Pons (tissue), 1 donor: ENCODE results near the gene CFAP58.
"Not testable (repeated sequence)": the region's sequence is repeated elsewhere in the genome, so short reads cannot be mapped to it uniquely, and the experiment has no call there.

Experiments
- DNase-seq: peaks from one replicate; pipeline ENCODE4 v3.0.0-alpha.2; 2016; ENCODE audit warnings: low spot score

The CFAP58 gene

DNA sequence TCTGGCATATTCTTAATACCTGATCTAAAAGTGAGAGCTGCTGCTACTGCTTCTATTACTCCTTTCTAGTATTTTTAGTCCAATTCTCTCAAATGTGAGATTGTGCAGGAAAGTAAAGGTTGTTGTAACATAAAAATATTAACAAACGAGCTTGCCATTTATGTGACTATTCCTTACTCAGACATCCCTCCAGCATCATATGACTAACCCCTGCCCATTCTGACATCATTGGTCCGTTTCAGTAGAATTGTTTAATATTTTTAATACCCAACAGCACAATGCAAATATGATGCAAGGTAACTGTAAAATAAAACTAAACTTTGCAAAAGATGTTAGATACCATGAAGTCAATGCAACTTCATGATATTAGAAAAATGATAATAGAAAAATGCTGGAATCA, 83.6 kb downstream of the CFAP58 start:
- DNase-seq, result no peak

DNA sequence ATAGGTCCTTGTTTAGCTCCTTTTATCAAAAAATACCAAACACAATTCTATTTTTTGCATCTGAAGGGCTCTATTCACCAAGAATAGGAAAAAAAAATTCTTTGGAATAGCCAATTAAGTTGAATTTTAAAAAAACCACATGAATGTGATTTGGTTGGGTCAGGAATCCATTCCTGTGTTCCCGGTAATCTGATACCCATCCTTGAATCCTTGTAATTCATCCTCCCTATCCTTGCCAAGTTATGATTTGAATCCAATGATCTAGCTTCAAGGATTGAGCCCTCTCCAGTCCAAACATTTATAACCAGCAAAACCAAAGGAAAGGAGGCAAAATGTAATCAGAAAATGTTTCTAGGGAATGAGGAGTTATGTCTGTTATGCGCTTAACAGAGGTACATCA, 86.6 kb downstream of the CFAP58 start:
- no peak for DNase-seq

DNA sequence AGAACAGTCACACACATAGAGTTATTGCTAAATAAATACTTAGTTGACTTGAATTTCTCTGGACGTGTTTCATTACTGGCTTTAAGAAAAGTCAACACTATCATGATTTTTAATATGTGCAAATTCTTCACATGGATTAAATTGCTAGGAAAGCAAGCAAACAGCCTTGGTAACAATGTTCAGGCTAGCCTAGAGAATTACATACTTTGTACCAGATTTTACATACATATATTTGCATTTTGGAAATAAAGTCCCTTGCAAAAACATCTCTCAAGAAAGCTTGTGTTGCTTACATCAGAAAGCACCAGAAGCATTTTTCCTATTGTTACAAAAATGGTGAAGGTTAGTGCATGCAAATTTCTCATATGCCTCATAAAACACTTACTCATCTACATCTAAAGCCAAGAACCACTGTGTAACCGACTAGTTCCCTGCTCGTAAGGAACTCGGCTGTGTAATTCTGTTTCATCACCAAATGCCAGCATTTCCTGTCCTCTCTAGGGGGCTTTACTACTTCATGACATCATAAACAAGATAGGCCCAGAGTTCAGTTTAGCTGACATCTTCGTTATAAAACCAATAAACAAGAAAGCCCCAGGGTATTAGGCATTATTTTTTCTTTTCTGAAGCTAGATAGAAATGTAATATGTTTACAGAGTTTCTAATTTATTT, 87.8 kb downstream of the CFAP58 start:
- no peak for DNase-seq

DNA sequence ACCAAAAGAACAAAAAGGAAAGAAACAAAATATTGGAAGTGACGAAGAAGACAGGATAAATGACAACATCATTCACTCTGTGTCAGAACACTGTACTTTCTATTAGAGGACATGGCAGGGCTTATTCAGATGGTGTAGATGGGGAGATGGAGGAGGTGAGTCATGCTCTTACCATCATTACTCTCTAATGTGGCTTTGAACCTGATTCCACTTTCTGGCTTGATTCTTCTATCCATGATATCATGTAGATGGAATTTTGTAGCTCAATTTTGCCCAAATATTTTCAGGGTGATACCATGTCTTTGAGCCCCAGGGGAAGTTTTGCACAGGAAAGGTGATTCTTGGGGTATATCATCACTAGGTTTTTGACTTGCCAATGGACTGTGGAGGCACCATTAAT, 91.7 kb downstream of the CFAP58 start:
- DNase-seq, result no peak

DNA sequence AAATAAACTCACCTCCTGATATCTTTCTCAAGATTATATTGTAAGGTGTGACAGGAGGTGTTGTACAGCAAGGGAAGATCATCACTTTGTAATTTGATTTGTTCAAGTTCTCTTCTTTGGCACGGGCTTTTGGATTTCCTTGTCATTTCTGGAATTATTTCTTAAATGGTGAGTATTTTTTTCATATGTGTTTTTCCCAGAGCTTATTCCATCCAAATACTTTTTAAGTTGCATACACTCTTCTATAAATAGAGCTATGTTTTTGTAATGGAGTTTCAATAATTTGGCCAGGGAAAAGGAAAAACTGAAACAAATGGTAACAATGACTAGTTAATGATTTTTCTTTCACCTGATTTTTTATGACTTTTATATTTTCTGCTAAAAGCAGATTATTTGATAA, 92.5 kb downstream of the CFAP58 start:
- no peak for DNase-seq

DNA sequence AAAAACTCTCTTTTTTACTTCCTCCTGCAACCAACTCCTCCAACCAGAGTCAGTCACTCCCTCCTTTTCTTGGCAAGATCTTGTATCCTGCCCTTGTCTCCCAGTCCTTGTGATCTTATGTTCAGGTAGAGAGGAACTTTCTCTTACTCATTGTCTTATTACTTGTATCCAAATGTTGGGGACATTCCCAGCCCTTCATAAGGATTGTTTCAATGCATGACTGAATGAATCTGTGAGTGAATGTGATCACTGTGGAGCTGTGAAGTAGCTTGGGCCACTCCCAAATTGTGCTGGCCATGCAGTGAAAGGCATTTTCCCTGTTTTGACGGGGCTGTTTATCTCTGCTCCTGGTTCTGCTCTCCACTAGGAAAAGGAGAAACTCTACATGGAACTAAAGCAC, 93.7 kb downstream of the CFAP58 start:
- DNase-seq, result no peak

DNA sequence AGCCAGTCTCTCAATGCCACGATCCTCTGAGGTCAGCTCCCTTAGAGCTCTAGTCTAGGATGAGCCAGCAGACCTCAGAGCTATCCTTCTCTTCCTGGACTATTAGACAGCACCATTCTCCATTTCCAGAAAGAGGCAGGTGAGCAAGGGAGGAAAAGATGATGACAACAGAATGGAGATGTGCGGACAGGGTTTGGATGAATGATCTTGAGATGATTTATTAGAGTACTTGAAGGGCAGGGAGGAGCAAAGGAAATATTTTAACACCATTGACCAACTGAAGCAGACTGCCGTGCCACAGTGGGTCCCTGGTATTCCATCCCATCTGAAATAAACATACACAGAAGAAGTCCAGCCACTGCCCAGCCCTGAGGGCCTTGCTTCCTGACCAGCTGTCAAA, 94.3 kb downstream of the CFAP58 start:
- DNase-seq, result no peak

DNA sequence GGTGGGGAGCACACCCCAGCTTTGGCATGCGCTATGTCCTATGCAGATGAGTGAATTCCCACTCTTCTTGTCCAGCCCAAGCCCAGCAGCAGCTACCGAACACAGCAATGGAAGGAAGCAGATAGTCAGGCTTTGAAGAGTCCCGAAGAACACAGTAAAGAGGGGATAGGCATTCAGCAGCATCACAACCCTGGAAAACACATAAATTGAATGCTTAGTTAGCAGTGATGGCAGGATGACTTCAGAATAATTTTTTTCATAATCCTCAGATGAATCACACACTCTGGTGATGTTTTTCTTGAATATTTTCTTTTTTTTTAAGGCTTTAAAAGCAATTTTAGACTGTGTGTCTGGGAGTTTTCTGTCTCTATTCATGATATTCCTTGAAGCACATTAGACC, 95.8 kb downstream of the CFAP58 start:
- no peak for DNase-seq

DNA sequence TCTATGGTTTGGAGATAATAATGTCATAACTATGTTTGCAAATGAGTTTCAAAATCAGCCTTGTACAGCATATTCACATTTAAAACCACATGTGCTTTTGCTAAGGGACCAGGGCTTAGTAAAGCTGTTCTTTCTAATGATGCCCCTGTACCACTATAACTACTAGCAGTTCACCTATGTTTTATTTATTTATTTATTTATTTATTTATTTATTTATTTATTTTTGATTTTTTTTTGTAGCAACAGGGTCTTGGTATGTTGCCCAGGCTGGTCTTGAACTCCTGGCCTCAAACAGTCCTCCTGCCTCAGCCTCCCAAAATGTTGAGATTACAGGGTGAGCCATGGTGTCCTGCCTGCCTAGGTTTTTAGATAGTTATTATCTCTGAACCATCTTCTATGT, 96.9 kb downstream of the CFAP58 start:
- DNase-seq, result no peak

DNA sequence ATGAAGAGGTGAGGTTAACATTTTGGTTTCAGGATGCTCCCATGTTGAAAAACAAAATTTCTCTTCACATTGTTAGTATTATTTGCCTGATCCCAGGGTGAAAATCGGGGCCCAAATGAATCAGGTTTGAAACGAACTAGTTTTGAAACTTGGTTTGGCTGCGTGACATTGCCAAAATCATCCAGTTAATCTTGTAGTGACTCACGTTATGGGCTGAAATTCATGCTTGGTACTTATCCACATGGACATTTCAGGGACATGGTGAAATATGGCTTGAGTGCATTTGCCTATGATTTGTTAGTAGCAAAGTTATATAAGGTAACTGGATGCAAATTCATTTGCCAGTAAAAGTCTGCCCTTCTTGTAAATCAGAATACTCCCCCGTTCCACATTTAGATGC, 97.3 kb downstream of the CFAP58 start:
- DNase-seq, result no peak

DNA sequence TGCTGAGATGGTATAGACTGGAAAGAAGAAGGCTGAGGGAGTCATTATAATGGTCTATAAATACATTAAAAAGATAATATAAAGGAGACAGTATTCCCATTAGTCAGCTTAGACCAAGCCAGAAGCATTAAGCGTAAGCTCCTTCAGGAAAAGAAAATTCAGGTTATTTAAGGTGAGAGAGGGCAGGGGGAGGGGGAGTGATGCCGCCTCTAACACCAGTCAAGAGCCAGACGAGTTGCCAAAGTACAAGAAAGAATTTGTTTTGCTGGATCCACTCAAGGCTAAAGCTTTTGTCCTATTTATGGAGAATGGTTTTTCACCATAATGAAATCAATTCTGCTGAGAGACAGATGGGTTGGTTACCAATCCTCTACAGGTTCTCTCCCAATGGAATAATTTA, 99.3 kb downstream of the CFAP58 start:
- DNase-seq, result no peak

DNA sequence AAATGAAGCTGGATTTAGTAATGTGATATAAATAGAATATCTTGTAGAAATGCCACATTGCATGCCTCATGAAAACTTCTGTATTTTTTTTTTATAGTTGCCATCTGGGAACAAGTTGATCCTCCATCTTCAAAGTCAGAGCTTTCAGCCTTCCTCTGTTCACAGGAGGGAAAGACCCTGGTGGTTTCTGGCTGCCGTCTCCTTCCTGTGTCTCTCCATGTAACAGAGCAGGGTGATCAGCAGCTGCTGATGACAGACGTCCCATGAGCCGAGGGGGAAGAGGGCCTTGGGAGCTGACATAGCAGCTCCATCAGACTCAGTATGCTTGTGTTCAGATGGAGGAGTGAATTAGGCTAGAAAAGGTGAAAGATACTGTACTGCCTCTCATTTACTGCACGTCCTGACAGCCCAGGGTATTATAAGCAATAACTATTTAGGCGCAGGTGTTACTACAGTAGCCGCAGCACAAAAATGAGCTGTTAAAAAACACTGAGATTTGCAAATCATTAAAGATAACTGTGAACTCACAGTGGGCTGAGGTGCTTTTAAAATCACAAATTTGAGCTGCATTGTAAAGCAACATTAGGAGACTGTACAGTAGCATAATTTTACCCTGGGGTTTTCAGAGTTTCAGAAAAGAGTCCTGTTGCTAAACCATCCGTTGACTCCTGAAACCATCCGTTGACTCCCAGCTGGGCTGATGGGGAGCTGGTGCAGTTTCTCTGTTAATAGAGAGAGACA, 103.3 kb downstream of the CFAP58 start:
- DNase-seq, result no peak

DNA sequence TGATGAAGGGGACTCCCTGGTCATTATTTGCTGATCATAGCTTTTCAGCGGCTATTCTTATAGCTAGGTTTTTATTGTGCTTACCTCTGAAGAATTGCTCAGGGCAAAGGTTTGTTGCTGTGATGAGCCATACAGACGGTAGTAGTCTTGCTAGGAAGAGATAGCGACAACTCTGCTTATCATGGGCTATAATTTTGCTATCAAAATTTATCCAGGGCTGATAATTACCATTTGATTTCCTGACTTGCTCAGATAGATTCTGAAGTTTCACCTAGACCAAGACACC, 103.9 kb downstream of the CFAP58 start:
- DNase-seq, result no peak

DNA sequence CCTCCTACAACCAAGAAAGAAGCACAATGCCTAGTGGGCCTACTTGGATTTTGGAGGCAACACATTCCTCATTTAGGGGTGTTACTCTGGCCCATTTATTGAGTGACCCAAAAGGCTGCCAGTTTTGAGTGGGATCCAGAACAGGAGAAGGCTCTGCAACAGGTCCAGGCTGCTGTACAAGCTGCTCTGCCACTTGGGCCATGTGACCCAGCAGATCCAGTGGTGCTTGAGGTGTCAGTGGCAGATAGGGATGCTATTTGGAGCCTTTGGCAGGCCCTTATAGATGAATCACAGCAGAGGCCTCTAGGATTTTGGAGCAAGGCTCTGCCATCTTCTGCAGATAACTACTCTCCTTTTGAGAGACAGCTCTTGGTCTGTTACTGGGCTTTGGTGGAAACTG, 111.9 kb downstream of the CFAP58 start:
- not testable (repeated sequence) for DNase-seq

DNA sequence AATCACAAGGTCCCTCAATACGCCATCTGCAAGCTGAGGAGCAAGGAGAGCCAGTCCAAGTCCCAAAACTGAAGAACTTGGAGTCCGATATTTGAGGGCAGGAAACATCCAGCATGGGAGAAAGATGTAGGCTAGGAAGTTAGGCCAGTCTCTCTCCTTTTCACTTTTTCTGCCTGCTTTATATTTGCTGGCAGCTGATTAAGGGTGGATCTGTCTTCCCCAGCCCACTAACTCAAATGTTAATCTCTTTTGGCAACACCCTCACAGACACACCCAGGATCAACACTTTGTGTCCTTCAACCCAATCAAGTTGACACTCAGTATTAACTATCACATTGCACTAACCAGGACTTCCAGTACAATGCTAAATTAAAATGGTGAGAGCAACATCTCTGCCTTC, 115.2 kb downstream of the CFAP58 start:
- not testable (repeated sequence) for DNase-seq

DNA sequence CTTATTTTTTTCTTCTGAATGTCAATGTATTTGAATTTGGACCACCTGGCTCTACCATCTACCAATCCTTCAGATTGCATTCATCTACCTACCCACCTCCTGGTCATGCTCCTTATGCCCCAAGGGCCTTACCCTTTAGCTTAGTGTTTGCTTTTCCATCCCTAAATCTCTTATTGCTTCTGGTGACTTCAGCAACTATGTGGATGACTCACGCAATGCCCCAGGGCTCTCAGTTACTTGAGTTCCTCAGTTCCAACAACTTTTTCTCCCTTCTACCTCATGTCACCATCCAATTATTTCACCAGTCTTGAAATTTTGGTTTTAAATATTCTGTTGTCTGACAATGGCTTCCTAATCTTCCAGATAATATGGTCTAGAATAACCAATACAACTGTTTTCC, 118.9 kb downstream of the CFAP58 start:
- no peak for DNase-seq

DNA sequence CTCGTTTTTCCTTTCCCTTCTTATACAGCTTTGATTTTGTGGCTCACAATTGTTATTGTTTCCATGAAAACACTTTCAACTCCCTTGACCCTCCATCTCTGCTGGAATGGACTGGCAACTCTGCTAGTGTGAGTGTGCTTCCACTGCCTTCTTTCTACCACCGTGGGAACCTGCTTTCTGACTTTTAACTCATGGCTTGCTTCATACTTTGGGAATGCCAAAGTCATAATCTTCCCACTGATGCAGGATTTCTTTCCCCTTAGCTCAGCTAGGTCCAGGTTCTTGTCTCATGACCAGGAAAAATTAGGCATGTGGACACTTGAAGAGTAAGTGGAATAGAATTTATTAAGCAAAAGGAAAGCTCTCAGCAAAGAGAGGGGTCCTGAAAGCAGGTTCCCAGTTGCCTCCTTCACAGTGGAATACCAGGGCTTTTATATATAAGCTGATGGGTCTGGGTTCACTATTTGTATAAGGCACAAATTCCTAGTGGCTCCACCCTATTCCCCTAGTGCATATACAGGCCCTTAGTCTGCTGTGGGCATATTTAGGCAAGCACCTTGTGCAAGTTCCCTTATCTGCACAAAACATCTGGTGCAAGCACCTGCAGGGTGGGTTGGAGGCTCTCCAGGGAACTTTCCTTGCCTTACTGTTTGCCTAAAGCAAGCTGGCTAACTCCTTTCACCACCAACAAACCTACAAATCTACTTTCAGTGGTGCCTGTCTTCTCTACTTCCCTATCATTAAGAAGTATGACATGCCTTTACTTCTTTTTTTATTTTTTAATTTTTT, 119.5 kb downstream of the CFAP58 start:
- no peak for DNase-seq

DNA sequence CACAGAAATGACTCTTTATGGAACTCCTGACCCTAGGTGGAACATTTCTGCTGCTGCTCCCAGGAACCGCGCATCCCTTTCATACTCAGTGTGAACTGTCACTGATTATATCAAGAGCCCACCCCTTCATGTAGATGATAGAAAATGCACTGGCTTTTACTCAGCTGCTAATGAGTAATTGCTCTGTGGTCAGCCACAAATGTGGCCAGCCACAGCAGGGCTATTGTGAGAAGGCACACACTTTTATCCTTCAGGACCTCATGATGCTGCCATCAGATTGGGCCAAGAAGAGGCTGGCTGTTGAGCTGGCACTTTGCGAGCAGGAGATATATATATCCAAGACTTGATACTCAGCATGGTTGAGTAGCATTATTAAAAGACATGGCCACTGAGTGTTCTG, 124.7 kb downstream of the CFAP58 start:
- DNase-seq, result no peak

DNA sequence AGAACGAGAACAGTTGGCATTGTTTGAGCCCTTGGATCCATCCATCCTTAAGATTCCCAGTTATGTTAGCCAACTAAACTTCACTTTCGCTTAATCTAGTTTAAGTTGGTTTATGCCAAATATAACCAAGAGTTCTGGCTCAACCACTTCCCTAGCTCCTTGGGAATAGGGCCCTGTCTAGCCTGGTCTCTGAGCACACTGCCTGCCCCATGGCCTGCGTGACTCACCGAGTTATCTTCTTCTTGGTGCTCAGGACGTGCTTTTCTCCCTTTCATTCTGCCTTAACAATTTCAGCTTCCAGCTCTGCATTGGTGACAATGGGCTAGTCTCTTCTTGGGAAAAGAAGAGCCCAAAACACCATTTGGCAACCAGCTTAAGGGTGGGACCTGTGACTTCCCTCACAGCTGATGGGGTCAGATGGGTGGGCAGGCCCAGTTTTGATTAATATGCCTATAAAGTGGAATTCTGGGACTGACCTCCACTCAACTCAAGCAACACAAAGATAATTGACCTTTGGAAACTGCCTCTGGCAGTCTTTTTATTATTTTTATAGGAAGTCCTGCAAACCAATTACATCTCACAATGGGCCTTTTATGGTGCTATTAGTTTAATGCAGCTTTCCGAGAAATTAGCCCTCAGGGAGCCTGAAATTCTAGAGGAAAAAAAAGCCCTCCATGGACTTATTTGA, 126.4 kb downstream of the CFAP58 start:
- DNase-seq, result no peak

DNA sequence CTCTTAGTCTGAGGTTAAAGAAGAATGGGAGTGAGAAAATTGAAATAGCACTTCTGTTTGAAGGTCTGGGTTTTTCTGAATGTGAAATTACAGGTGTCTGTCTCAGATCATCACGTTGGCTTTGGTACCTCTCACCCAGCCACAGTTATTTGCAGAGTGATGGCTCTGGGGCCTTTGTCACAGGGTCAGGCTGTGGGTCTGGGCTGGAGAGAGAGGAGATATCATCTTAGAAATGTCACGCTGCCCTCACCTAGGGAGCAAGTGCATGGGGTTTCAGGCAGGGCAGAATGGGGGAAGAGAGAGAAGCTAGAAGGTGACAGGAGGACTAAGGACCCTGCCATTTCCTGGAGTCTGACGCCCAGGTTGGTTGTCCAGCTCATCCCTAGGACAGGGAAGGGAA, 127.2 kb downstream of the CFAP58 start:
- no peak for DNase-seq

DNA sequence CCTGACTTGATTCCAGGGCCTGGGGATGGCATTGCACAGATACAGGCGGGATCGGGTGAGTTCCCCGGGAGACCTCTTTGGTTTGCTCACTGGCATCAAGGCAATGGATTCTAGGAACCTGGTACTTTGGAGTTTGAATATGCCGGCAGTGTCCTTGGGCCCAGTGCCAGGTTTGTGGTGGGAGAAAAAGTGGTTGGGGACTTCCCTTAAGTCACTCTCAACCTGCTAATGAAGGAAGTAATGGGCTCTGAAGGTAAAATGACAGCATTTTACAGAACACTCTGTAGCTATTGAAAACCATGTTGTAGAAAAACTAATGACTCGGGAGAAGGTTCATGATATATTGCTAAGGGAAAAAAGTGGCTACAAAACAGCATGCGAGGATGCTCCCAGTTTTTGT, 129.9 kb downstream of the CFAP58 start:
- no peak for DNase-seq

DNA sequence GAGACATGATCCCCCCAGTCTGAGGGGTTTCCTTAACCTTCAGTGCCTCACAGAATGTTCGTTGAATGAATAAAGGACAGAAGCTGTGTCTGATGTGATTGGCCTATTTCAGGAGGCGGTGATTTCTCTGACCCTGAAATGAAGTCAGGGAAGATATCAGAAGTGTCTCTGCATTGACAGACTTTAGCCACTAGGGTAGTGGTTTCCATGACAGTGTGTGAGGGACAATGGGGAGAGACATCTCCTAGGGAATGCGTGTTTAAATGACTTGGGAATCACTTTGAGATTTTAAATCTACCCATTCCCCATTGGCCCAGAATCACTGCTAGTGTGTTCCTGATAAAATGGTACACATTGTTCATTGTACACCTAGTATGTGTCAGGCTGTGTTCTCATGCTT, 132.0 kb downstream of the CFAP58 start:
- no peak for DNase-seq

DNA sequence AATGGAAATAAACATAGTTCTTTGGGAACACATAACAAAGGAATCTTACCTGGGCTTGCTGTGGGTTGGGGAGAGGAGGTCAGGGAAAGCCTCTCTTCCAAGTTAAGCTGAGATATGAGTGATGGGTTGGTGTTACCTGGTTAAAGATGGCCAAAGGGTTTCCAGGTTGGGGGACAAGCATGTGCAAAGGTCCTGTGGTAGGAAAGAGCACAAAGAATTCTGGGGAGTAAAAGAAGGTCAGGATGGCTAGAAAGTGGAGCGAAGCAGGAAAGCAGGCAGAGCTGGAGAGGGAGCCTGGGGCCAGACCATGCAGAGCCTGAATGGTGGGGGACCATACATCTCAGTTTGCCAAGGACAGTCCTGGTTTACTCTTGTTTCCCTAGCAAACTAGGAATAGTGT, 133.2 kb downstream of the CFAP58 start:
- no peak for DNase-seq
